Activated T-cell treated with anti-CD3 and anti-CD28 coated beads for 1 hour (primary cell): ENCODE results near the gene SCGB3A2.

ENCODE experiments used
- DNase-seq: peaks from one replicate; pipeline ENCODE4 v3.0.0-alpha.2; 2020; ENCODE audit warnings: low read depth

The SCGB3A2 gene, protein sequence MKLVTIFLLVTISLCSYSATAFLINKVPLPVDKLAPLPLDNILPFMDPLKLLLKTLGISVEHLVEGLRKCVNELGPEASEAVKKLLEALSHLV

DNA sequence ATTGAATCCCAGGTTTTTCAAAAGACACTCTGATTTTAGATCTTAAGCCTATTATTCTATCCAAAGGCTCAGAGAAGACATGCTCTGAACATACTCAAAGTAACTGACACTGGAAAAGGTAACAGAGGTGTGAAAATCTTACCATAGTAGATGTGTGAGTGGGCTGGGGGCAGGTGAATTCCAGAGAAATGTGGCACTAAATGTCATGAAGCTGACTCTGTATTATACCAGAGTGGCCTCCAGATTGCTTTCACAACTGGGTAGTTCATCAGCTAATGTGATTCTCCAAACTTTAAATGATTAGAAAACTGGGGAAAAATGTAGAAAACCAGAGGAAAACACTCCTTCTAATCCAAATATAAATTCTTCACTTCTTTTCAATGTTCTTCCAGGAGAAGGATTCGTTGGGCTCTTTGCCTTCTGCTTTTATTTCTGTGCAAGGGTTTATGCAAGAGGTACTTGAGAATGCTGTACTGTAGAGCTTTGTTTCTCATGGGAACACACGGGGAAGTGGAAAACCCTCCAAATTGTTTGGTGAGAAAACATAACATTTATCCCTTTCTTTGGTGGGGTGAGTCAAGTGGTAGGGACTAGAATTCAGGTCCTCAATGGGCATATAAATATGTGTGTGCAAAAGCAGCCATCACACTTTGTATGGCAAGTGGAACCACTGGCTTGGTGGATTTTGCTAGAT, at the start of gene SCGB3A2:
Gene SCGB3A2, plus strand, starts transcription at position 646 of the 694 bp plus-strand sequence. CDS start 93 bp downstream, outside the sequence.
- DNase-seq, result no peak

DNA sequence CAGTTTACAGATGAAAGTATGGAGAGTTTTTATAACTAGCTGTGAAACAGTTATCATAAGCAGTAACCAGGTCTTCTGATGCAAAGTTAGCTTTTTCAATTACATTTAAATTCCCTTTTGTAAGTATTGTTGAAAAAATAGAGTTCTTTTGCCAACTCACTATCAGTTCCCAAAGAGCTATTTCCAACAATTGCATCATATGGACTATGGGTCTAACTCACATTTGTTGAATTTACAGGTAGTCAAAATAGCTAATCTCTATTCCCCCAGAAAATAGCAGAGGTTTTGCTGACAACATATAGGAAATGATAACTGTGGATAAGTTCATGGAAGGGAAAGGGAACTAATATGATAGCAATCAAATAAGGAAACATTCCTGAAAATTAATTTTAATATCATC, 48.5 kb upstream of the SCGB3A2 start:
- DNase-seq, result no peak

DNA sequence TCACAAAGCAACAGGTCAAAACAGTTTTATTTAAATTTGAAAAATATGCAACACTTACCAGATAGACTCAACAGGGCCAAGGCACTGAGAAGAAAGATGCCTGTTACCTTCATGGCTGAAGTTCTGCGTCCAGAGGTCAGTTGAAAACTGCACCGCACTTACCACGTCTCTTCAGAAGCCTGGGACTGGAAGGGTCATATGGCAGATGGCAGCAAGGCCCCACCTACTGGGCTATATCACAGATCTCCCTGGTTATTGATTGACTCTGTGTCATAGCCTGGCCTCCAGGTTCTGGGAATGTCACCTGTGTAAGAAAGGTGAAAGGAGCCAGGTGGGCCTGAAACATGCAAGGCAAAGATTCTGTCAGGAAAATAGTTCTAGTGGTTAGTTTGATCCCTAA, 47.0 kb upstream of the SCGB3A2 start, which contains the start of gene SPINK1:
Gene SPINK1, minus strand, starts transcription at position 207 of the 400 bp plus-strand sequence. Its CDS starts 94 bp downstream, at position 113.
- DNase-seq, result no peak

DNA sequence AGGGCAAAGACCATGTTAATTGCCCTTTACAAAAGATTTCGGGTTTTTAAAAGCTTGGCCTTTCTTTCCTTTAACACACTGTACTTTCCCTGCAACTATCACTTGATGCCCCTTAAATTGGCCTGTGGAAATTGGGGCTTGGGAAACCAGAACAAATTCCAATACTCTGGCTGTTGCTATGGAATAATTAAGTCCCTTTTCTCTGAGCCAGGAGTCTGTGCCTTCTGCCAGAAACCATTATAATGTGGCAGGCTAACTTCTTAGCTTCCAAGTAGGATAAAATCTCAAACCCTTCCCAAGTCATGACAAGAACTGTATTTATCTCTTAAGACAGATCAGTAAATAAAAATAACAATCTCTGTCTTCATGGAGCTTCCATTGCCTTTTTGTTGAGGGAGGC, 46.0 kb upstream of the SCGB3A2 start:
- no peak for DNase-seq

DNA sequence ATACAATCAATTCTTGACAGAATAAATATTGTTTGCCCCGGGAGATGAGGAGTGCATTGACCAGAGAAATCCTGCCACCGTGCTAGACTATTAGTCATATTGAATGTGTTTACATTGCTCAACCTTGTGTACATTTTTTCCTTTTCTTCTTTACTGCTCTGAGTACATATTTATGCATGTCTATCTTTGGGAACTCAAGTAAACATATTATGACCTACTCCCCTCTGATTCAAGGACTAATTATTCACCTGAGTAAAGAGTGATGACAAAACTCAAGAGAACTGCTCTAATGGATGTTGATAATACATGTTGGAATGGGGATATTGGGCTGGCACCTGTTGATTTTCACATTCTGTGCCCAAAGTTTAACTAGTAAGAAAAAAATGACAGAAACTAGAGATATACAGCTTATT, 43.1 kb upstream of the SCGB3A2 start:
- no peak for DNase-seq

DNA sequence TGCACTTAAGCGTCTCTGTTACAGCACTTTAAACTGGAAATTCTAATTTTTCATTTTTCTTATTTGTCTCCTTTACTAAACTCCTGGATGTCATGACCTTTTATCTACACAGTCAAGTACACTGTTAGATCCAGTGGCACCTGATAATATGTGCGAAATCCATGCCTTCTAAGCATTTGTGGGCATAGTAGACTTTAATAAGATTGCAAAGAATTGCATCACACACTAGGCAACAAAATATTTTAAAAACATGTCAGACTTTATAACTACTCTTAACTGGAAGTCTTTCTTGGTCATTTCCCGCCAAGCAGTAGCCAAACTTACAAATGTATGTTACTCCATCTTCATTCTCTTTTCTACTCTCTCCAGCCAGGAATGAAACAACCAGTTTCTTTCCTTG, 42.1 kb upstream of the SCGB3A2 start:
- DNase-seq, result no peak

DNA sequence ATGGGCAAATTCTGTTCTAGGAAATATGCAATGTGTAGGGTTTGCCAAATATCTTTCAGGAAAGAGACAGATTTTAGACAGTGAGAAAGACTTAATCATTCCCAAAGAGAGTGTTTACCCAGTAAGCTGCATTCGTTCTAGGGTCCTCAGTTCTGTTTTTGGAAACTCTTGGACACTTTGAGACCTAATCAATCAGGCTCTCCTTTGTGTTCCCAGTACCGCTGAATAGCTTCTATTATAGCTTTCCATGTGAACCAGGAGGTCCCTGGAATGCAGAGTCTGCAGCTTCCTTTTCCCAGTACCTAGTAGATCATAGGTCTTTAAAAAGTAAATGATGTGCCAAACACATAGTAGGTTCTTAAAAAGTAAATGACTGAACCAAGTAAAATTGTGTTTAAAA, 35.6 kb upstream of the SCGB3A2 start:
- DNase-seq, result no peak

DNA sequence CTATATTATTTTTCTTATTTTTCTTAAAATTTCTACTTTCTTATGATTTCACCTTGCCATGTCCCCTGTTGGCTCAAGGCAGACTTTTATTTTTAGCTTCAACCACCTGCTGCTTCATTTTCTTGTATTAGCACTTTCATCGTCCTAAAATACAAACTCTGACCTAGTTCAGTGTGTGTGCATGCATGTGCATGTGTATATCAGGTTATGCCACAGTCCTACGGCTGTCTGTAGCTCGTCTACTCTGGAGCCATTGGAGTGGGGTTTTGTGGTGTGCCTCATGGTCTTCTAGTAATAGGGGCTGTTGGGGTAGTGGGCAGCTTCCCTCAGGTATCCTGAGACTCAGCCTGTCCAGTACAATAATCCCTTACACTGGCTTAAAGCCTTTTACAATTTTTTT, 33.7 kb upstream of the SCGB3A2 start:
- DNase-seq, result no peak

DNA sequence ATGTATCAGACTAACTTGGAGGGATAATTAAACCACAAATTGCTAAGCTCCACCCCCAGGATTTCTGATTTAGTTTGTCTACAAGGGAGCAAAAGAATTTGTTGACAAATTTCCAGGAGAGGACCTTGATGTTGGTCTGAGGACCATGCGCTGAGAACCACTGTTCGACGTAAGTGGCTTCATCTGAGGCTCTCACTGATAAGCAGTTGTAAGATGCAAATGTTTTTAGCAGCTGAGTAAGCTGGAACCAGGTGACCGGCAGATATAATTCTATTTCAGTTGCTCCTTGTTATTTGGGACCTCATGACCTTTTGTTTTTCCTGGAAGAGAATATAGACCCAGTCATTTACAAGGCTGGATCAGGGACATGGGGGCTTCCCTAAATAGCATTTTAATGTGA, 32.9 kb upstream of the SCGB3A2 start:
- DNase-seq, result no peak

DNA sequence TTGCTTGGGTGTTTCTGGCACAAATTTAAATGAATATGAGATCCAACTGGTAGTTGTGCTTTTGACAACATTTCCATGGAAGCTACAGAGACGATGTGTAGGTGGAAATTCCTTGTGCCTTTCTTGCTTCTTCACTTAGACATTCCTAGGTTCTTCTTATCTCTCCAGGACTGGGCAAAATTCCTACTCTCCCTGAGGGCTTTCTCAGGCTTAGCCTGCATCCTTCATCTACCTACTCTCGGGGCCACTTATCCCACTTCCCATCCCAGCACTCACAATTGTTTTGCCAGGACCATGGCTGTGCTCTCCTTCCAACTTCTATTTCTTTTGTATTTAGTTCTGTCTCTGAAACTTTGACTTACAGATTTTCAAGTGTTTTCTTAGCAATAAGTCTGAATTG, 29.3 kb upstream of the SCGB3A2 start:
- no peak for DNase-seq

DNA sequence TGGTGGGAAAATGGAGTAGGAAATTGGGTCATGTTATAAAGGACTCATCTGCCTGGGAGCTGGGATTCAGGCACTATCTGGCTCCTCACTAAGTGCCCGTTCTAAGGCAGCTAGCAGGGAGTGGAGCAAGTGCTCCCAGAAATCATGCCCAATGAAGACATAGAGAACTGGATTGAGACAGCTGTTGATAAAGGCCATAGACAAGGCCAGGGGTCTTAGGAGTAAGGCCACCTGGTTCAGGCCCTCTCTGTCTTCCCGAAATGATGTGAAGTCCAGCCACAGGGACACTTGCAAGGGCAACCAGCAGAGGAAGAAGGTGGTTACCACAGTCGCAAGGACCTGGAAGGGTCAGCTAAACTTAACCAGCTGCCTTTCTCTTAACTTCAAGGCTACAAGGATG, 26.9 kb upstream of the SCGB3A2 start:
- DNase-seq, result no peak

DNA sequence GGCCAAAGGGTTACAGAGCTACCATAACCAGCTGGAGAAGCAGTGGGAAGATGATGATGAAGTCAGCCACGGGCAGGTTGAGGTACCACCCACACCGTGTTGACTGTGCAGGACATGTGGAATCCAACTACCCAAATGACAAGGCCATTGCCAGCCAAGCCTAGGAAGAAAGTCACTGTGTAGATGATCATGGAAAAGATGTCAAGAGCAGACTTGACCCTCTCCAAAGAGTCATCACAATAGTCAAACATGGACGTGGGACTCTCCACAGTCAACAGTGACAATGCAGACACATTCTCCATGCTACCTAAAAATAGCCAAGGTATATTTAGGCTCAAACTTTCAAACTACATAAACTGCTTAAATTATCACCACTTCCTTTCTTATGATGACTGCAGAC, 26.1 kb upstream of the SCGB3A2 start:
- DNase-seq, result no peak

DNA sequence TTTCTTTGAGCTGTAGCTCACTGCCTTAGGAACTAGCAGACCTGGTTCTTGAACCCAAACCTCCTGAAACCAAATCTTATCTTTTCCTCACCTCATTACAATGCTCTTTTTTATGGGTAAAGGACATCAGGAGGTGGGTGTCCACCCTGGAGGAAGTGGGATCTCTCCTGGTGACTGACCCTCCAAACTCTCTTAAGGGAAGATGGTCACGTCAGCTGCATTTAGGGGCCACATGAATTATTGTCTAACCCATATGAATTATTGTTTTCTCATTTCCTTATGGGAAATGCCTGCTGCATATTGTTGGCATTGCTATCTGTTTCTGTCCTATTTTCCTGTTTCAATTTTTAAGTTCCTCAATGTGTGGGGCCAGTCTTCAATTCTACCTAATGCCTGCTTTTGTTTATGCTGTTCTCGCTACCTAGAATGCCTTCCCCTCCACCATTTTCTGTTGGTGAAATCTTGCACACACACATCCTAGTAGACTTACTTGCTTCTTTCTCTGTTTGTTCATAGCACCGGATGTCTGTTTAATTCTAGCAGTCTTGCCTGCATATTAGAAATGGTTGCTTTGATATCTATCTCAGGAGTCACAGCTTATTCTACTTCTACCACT, 25.0 kb upstream of the SCGB3A2 start:
- DNase-seq, result no peak

DNA sequence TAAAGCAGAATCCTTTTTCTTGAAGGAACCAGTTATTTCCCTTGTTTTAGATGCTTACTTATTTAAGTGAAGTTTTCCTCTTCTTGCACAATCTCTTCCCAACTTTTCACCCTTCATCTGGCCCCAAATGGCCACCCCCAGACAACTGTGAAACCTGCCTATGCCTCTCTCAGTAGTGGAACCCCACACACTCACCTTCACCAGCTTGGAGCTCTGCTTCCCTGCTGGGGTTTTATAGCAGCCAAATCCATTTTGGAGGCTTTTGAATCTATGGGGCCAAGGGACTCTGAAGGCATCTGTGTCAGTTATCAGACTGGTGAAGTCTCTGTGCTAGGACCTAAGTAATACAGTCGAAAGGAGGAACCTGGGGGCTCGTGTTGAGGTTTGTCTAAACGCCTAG, 24.2 kb upstream of the SCGB3A2 start:
- no peak for DNase-seq

DNA sequence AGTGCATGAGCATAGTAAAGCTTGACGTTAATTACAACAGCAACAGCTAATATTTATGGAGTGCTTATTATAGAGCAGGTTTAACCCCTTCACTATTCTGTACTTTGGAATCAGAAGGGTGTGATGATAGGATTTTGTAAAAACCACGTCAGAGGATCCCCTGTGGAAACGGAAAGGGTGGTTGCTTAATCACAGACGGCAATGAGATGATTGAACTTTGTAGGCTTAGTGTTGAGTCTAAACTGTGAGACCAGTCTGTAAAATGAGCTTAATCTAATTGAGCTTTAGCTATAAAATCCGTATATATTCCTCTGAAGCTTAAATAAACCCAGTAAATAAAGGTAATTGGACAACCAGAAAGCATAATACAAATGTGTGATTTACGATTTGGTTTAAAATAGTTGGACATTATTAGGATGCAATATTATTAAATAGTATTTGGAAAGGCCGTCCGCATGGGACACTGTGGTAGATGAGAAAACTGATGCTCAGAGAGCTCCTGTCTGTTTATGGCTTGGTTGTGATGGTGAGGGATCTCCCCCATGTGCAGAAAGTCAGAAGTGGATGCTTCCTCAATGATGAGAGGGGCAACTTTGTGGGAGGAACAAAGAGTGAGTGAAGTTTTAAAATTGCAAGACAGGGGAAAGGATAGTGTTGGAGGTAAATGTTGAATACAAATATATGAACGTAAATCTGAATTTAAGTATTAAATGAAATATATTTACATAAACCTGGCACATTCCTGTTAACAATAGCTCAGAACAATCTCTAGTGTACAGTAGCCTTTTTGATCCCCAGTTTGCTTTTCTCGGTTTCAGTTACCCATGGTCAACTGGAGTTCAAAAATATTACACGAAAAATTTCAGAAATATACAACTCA, 23.4 kb upstream of the SCGB3A2 start:
- DNase-seq, result no peak

DNA sequence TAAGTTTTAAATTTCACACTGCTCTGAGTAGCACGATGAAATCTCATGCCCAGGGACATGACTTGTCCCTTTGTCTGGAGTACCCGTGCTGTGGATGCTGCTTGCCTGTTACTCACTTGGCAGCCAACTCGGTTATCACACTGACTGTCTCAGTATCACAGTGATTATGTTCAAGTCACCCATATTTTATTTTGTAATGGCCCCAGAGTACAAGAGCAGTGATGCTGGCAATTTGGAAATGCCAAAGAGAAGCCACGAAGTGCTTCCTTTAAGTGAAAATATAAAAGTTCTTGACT, 22.8 kb upstream of the SCGB3A2 start:
- DNase-seq, result no peak

DNA sequence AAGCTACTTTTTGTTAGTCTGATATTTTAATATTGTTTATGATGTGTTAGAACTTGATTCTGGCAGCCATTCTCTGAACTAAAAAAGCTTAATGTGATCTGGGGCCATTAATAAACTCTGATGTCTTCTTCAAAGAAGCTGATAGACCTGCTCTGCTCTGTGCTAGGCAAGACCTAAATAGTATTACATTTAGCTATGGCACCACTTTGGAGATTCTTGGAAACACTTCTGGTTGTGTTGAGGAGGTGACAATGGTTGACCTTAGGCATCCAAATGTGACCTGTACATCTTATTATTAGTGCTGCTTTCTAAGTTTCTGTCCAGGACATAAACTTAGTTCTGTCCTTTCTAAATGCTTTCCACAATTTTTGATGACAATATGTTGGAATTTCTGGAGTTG, 21.7 kb upstream of the SCGB3A2 start:
- DNase-seq, result no peak

DNA sequence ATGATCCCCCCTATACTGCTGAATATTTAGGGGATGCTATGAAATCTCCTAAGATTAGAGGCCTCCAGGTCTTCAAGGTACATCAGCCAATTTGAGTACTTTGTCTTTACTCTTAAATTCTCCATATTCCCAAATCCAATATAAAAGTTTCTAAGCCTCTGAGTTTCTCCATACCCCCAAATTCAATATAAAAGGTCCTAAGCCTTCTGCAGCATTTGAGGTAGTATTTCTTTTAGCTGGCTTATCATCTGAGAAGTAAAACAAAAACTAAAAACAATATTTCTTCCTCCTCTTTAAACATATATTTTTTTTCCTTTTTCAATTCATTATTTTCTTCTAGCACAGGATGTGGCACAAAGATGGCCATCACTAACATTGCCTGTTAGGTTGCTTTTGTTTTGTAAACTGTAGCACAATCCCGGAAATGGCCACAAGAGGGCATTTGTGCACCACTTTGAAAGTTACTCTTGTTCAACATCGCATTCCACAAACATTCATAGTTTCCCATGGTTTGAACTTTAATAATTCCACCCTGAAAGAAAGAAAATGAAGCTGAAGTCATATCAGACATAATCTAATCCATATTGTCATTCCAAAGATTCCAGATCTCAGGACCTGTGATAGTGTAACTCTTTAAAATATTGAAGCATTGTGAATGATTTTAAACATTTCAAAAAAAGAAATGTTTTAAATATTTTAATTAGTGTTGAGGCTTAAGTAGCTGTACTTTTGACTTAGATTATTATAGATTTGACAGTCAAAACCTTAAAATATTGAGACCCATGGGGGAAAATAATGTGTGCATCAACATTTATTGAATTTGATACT, 21.0 kb upstream of the SCGB3A2 start:
- DNase-seq, result peak; percentile 2

DNA sequence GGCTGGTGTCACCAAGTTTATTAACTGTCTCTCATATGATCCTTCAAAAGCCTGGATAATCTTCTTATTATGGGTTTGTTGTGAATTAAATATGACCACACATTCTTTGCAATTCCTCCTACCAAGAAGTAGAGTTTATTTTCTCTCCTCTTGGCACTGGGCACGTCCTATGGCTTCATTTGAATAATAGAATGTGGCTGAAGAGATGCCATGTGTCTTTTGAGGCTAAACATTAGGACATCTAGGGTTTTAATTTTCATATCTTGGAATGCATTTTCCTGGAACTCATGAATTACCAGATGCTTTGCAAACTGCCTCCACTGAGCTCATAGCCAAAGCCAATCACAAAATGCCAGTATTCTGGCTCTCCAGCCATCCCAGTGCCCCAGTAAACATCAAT, 19.9 kb upstream of the SCGB3A2 start:
- no peak for DNase-seq

DNA sequence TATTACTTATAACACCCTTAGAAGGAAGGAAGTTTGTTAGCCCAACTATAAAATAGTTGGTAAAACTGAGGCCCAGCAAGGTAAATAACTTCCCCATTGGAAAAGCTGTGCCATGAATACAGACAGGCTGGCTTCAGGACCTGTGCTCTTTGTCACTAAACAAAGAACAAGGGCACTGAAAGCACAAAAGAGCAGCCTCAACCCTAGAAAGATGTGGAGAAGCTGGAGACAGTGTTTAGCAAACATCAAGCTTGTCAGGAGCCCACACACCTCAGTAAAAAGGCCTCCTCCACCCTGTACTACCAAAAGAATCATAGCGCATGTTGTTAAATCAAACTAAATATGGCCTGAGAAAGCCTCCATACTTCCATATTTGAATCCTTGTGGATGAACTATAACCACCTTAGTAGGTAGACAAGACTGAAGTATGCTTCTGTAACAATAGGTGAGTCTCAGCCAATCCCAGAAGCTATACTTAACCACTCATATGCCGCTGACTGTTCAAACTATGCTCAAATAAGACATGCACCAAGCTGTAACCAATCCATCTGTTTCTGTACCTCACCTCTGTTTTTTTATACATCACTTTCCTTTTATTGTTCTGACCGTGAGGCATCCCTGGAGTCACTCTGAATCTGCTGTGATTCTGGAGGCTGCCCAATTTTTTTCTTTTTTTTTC, 18.4 kb upstream of the SCGB3A2 start:
- no peak for DNase-seq

DNA sequence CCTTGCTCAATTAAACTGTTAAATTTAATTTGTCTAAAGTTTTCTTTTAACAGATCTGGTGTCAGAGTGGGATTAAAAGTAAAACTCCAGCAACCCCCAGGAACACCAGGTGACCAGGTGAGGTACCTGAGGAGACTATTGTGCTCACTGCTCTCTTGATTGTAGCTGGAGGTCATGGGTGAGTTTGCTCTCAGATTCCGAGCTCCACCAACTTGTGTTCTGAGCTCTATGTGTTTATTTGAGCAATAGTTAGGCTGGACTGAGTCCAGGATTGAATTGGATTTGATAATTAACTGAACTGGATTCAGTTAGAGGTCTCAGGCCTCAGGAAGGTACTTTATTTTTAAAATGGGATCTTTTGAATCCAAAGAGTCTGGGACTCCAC, 17.9 kb upstream of the SCGB3A2 start:
- DNase-seq, result no peak
